Upper lobe of left lung (tissue), 4 donors: ENCODE results near the gene DRD4.

Experiments used
- POLR2AphosphoS5 ChIP-seq, 2 donors: sonication (generic); formaldehyde crosslinking; IDR thresholded peaks; one replicate each; pipeline ENCODE4 v1.5.1; 2017; ENCODE audit warnings: antibody characterized with exemption in 2 of 2
- TF ChIP-seq, protein P1 (sequence below), 6 experiments: fragments of 450-650 bp in 4 of 6; fragments of 200-600 bp in 2 of 6; sonication (generic) in 2 of 6; IDR thresholded peaks; one replicate each; pipeline ENCODE4 v1.5.1; 2016 to 2019; ENCODE audit warnings: antibody characterized with exemption in 6 of 6

DNA sequence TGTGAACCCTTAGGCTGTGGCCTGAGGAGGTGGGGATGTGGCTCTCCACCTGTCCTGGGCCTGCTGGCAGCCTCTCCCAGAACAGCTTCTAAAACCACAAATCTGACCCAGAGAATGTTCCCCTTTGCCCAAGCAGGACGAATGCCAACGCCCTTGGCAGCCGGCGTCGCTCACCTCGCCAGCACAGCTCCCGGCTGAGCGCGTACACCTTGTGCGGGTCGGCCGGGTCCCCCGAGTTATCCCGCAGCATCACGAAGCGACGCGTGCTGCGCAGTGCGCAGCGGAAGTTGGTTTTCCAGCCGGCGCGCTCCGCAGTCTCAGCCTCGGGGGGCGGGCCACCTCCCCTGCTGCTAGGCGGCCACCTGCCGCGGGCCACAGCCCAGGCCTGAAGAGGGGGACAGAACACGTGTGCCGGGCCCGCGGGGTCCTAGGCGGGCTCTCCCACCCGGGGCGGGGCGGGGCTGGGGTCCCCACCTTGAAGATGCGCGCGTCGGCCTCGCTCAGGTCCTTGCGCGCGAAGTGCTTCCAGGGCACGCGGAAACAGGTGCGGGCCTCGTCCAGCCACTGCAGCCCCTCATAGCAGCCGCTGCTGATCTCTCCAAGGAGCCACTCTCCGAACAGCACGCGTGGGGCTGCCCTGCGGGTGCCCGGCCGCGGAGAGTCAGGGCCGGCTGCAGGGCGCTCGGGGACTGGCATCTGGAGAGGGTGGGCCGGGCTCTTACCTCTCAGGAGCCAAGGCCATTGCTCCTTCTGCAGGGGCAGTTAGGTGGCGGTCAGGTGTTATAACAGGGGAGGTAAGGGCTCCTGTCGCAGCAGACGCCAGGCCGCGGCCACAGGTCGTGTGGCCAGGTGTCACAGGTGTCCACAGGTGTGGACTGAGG is 22.2 kb upstream of the DRD4 start:
- TF ChIP-seq POLR2AphosphoS5 (IDR thresholded peaks at IDR 0.05), result no peak
- TF ChIP-seq, protein P1, sequence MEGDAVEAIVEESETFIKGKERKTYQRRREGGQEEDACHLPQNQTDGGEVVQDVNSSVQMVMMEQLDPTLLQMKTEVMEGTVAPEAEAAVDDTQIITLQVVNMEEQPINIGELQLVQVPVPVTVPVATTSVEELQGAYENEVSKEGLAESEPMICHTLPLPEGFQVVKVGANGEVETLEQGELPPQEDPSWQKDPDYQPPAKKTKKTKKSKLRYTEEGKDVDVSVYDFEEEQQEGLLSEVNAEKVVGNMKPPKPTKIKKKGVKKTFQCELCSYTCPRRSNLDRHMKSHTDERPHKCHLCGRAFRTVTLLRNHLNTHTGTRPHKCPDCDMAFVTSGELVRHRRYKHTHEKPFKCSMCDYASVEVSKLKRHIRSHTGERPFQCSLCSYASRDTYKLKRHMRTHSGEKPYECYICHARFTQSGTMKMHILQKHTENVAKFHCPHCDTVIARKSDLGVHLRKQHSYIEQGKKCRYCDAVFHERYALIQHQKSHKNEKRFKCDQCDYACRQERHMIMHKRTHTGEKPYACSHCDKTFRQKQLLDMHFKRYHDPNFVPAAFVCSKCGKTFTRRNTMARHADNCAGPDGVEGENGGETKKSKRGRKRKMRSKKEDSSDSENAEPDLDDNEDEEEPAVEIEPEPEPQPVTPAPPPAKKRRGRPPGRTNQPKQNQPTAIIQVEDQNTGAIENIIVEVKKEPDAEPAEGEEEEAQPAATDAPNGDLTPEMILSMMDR (IDR thresholded peaks at IDR 0.05), result no peak
